CD4-positive, alpha-beta T cell treated with Interleukin-12 subunit alpha and Interleukin-12 subunit beta, for 1 hour (primary cell): ENCODE results near the gene CIT.

ENCODE experiments used
- DNase-seq: peaks from one replicate; pipeline ENCODE4 v3.0.0-alpha.2; 2020

The CIT gene

DNA sequence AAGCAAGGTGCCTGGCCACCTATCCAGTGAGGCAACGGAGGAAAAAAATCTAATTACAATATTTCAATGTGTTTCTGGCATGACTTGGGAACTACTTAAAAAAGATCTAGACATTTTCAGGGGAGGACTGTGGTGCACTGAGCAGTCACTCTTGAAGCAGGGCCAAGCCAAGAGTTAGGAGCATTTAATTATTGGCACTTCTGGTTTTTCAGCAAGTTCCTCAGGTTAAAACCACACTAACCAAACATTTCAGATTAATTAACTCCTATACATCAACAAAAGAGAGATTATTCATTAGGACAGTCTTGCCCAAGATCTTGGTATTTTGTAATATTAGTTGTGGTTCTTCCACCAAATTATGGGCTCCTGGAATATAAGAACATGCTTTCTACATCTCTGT, 183.6 kb downstream of the CIT start:
- no peak for DNase-seq

DNA sequence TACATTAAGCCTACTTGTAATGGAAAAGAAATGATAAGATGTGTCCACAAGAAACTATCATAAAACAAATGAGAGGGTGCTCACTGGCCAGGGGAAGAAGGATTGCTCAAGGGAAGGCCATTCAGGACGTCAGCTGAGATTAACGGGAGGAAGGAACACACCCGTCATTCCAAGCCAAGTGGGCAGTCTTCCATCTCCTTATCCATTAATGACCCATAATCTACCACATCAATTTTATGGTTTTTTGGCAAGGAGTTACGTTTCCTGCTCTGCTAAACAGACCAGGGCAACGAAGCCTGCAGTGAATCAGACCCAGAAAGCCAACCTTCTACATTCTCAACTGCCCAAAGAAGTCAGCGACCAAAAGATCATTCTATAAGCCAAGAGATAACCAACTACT, 184.1 kb downstream of the CIT start:
- no peak for DNase-seq

GRCh38 chr12:119692410-119692809, 184.7 kb downstream of the CIT start:
- no peak for DNase-seq

DNA sequence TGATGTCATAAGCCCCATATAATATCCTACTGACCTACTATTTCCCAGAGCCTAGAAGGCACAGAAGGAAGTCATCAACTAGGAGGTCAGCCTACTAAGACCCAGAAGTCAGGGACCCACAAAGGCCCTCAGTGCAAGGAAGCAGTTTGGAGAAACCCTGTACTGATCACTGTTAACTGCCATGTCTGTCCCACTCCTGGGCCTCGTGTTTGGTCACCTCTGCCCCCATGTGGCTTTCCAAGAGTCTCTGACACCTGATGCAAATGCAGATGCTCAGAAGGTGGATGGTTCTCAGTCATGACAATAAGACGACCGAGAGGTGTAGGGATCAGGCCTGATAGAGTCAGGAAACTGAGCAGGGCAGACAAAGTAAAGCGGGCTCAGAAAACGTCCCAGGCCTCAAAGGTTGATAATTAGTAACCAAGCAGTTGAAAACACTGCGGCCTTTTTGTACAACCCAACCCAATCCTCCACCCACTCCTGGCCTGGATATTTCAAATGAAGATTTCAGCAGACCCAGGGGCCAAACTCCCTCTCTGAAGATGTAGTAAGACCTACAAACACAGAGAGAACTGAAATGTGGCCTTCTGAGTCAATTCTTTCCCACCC, 185.8 kb downstream of the CIT start:
- DNase-seq, result no peak

- DNase-seq, result no peak
Observed at GRCh38 chr12:119689935-119690500, 187.1 kb downstream of the CIT start.

DNA sequence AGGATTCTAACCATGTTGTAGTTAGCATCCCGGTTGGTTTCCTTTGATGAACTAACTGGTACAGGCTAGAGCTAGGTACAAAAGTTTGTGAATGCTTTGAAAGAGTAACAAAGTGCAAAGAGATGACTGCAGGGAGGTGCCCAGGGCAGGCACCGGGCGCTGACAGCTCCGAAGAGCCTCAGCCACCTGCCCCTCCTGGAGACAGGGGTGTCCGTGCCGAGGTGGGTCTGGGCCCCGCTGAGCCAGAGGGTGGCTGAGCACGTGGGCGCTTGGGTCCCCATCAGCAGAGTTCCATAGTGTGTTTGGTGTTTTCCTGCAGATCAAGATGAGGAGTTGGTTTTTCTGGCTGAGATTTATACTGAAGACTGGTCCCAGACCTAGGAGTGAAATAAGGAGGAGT, 189.2 kb downstream of the CIT start:
- DNase-seq, result no peak

- DNase-seq, result no peak
Observed at GRCh38 chr12:119687406-119687805, 189.7 kb downstream of the CIT start.

- no peak for DNase-seq
Observed at GRCh38 chr12:119686776-119687175, 190.3 kb downstream of the CIT start.

- DNase-seq, result no peak
Observed at GRCh38 chr12:119686355-119686754, 190.8 kb downstream of the CIT start.

GRCh38 chr12:119685375-119685774, 191.7 kb downstream of the CIT start:
- DNase-seq, result no peak

- DNase-seq, result no peak
Observed at GRCh38 chr12:119684711-119685369, 192.3 kb downstream of the CIT start.

DNA sequence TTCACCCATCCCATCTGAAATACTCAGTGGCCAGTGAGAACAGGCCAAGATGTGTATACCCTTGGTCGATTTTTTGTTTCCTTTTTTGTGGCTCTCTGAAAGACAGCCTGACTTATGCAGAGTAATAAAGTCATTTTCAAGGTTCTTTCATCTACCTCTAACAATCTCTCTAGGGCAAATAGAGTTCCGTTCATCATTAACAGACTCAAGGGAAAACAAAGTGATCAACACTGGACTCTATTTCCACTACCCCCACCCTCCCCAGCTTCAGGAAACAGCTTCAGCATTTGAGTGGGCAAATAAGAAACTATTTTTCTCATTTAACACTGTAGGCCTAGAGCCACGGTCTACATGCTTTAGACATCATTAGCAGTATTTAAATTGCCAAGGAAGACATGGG, 193.3 kb downstream of the CIT start:
- DNase-seq, result no peak

DNA sequence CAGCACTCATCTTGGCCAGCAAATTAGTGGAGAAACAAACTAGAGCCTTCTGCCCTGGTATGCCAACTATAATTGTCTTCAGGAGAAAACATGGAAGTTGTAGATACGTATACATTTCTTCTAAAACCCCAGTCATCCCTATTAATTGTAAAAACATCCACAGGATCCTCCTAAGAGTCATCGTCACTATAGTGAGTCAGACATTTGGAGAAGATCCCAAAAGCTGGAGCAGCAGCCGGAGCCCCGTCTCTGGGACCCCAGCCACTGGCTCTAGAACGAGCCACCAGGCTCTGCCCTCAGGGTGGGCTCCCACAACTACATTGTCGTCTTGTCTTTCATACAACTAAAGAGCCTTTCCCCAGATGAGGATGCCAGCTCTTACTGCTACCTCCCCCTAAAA, 193.7 kb downstream of the CIT start:
- DNase-seq, result no peak

DNA sequence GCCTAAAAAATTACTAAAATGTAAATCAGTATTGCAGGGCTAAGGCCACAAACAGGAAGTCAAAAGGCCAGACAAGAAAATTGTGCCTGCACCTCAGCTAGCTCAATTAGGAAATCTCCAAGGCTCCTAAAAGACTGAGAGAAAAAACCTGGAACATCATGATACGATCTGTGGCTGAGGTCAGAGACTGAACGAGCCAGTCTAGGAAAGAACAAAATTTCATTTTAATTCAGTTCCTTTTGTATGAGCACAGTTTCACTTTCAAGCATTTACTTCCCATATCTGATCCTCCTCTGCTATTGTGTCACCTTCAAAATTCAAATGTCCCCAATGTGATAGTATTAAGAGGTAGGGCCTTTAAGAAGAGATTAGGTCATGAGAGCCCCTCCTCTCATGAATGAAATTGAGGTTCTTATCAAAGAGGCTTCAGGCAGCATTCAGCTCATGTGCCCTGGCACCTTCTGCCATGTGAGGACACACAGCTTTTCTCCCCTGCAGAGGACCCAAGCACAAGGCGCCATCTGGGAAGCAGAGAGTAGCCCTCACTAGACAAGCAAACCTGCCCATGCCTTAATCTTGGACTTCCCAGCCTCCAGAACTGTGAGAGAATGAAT, 194.4 kb downstream of the CIT start:
- no peak for DNase-seq

DNA sequence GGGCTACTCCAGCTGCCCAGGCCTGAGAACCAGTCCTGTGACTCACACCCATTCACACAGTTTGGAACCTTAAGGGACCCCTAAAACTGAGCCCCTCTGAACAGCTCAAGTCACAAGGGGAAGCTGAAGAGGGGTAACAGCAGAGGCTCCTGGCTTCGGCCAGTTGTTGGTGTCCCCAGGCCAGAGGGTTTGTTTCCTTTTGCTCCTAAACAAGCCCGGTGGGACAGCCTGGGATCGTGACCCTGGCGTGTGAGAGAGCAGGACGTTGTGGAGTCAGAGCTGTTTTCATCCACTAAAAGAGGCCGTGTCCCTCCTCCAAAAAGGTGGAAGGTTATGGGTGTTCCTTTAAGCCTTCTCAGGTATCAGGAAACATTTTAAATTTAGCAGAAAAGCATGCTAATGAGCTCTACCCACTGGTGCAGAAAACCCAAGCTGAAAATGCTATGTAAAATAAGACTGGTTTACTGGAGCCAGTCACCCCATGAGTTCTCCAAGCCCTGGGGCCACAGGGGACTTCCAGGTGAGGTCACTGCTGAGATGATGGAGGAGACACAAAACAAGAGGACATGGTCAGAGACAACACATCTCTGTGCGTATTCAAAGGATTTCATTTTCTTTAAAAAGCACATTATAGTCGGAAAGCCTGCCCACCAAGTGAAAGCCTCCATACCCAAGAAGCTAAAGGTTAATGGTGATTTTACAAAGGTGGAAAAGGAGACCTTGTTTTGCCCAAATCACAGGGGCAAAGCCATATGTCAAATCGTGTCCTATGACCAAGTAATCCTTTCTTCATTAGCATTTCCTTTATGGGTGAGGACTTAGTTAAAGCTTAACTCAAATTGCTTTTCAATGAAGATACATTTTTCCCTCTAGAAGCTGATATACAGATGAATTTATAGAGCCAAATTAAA, 195.1 kb downstream of the CIT start:
- no peak for DNase-seq

DNA sequence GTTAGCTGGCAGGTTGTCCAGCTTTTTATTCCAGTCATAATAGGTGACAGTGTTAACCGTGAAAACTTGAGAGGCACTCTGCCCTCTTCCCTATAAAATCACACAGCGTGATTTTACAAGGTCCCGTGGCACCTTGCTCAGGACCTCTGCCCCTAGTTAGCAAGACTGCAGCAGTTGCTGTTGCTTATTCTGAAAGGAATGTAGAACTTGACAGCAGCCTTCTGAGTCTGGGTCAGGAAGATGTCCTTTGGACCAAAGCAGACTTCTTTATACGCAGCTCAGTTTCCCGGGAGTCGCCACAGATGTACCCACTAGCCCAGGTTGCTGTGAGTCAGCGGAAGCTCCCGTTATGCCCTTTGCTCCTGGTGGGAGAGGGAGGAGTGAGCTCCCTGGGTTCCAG, 196.0 kb downstream of the CIT start:
- DNase-seq, result no peak

GRCh38 chr12:119679490-119679889, 197.6 kb downstream of the CIT start:
- DNase-seq, result no peak

DNA sequence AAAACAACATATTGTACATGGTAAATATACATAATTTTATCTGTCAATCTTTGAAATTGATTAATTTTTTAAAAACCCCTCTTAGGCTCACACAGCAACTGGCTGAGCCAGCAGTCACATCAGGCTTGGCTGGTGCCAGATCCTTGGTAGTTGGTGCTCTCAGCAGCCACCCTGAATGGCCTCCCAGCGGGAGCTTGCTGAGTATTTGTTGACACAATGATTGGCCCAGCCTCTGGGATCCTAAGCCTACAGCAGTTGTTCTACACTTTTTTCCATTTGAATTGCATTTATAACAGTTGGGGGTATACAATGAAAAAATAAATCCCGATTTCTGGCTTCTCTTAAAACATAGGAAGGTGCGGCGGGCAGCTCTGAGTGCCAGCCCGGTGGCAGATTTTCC, 198.0 kb downstream of the CIT start:
- no peak for DNase-seq

GRCh38 chr12:119678459-119678858, 198.7 kb downstream of the CIT start:
- DNase-seq, result no peak

DNA sequence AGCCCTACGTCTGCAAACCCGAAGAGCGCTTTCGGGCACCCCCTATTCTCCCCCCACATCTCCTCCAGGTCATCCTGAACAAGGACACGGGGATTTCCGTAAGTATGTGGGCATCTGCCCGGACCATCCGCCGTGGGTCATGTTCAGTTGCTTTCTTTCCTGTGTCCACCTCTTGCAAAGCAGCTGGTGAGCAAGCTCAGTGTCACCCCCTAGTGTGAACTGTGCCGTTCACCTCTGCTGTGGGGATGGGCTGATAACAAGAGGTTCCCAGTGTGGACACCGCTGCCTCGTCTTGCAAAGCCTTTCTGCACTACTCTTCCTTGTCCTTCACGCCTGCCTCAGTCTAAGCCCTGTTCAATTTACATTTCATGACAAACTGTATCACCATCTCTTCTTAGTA, 200.5 kb downstream of the CIT start:
- DNase-seq, result no peak

GRCh38 chr12:119676022-119676421, 201.1 kb downstream of the CIT start:
- DNase-seq, result no peak

DNA sequence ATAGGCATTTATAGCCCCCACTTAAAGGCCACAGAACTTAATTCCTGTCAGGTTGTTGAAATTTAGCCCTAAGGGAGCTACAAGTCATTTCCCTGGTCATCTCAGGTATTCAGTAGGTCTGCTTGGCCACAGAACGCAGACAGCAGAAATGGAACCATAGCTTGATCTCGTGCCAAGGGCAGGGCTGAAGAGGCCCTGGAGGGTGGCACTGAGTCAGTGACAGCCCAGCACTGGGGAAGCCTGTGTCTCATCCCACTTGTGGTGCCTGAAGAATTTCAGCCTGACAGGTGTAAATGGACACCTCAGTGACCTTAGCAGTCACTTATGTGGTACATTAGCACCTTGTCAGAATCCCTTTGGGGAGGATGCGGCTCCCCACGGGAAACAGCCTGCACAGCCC, 202.6 kb downstream of the CIT start:
- no peak for DNase-seq

- DNase-seq, result no peak
Observed at GRCh38 chr12:119673634-119674033, 203.5 kb downstream of the CIT start.
